HAP-1 (cell line): Measurements from ENCODE around the gene IRF6.

Experiments used
- DNase-seq, 2 experiments: peaks; one replicate each; pipeline ENCODE4 v3.0.0-alpha.2; 2016 to 2020; ENCODE audit warnings: low spot score in 2 of 2
- H3K27me3 ChIP-seq: fragments of 250-450 bp; sonication (Bioruptor Pico); 2 replicates; pipeline ENCODE4 v1.5.1; 2020; ENCODE audit warnings: low read depth, mild to moderate bottlenecking, moderate library complexity
- H3K36me3 ChIP-seq: fragments of 250-450 bp; sonication (Bioruptor Pico); replicated peaks from 2 replicates; pipeline ENCODE4 v1.5.1; 2020; ENCODE audit warnings: mild to moderate bottlenecking
- H3K4me1 ChIP-seq: fragments of 250-450 bp; sonication (Bioruptor Pico); 2 replicates; pipeline ENCODE4 v1.5.1; 2020; ENCODE audit warnings: mild to moderate bottlenecking
- H3K4me3 ChIP-seq: fragments of 250-450 bp; sonication (Bioruptor Pico); 2 replicates; pipeline ENCODE4 v1.5.1; 2020; ENCODE audit warnings: mild to moderate bottlenecking, moderate library complexity
- H3K9me3 ChIP-seq: fragments of 250-450 bp; sonication (Bioruptor Pico); 2 replicates; pipeline ENCODE4 v1.5.1; 2020; ENCODE audit warnings: mild to moderate bottlenecking, moderate library complexity
- in situ Hi-C: fragments of 300-500 bp; cut with MboI; formaldehyde crosslinking; loops from 3 replicates; pipeline ENCODE4 v1.14.3; 2020; ENCODE audit warnings: low sequenced_read_pairs, inconsistent platforms, mixed read lengths

Gene IRF6

DNA sequence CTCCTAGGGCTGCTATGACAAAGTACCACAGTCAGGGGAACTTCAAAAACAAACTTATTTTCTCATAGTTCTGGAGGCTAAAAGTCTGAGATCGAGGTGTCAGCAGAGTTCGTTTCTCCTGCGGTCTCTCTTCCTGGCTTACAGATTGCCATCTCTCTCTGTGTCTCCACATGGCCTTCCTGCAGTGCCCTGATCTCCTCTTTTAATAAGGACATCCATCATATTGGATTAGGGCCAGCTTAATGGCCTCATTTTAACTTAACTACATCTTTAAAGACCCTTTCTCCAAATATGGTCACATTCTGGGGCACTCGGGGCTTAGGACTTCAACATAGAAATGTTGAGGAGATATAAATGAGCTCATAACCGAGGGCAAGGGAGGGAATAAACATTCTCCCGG, 33.8 kb downstream of the IRF6 start:
- H3K27me3 ChIP-seq: no peaks in the 10 kb centered on the region
- no peak overlapping the region for H3K4me3 ChIP-seq
- H3K4me1 ChIP-seq: no peaks in the 10 kb centered on the region
- DNase-seq: no peak
- no peaks in the 10 kb centered on the region for H3K36me3 ChIP-seq
- in situ Hi-C loops: no loop called here
- H3K9me3 ChIP-seq: no peaks in the 10 kb centered on the region

- H3K27me3 ChIP-seq: no peaks in the 10 kb centered on the region
- H3K36me3 ChIP-seq: no peaks in the 10 kb centered on the region
- no peak for DNase-seq
- H3K4me1 ChIP-seq: no peaks in the 10 kb centered on the region
- in situ Hi-C loops: no loop called here
- no peaks in the 10 kb centered on the region for H3K9me3 ChIP-seq
- H3K4me3 ChIP-seq: no peak overlapping the region
Measured at GRCh38 chr1:209770636-209771415, 35.1 kb downstream of the IRF6 start.

GRCh38 chr1:209769971-209770370, 36.0 kb downstream of the IRF6 start:
- DNase-seq: no peak
- no peaks in the 10 kb centered on the region for H3K4me1 ChIP-seq
- no peaks in the 10 kb centered on the region for H3K27me3 ChIP-seq
- H3K36me3 ChIP-seq: no peaks in the 10 kb centered on the region
- no peaks in the 10 kb centered on the region for H3K9me3 ChIP-seq
- in situ Hi-C loops: no loop called here
- H3K4me3 ChIP-seq: no peak overlapping the region

GRCh38 chr1:209769171-209769904, 36.6 kb downstream of the IRF6 start:
- Histone ChIP-seq H3K9me3 (no peaks in the 10 kb centered on the region), H3K4me1 (no peaks in the 10 kb centered on the region), H3K36me3 (no peaks in the 10 kb centered on the region), H3K4me3 (no peak overlapping the region), H3K27me3 (no peaks in the 10 kb centered on the region)
- DNase-seq: no peak
- in situ Hi-C loops: no loop called here

DNA sequence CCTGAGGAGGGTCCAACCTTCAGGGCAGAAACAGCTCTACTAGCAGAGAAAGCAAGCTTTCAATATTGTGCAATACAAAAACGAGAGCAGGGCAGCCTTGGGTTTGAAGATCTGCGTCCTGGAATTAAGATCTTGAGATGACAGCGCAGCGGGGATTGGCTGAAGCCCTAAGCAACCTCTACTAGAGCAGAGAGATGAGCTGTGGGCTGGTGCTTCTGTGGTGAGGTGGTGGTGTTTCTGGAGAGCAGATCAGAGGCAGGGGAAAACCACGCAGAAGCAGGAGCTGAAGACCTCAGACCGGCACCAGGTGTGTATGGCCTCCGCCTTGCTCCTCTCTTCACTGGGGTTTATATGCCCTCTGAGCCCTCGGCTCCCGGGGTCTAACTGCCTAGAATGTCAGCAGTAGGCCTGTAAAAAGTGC, 37.6 kb downstream of the IRF6 start:
- H3K9me3 ChIP-seq: no peaks in the 10 kb centered on the region
- H3K36me3 ChIP-seq: no peaks in the 10 kb centered on the region
- no peaks in the 10 kb centered on the region for H3K27me3 ChIP-seq
- H3K4me1 ChIP-seq: no peaks in the 10 kb centered on the region
- no peak overlapping the region for H3K4me3 ChIP-seq
- in situ Hi-C loops: no loop called here
- DNase-seq: no peak

GRCh38 chr1:209767706-209768105, 38.2 kb downstream of the IRF6 start:
- in situ Hi-C loops: no loop called here
- no peak overlapping the region for H3K4me3 ChIP-seq
- no peaks in the 10 kb centered on the region for H3K4me1 ChIP-seq
- DNase-seq: no peak
- H3K36me3 ChIP-seq: no peaks in the 10 kb centered on the region
- H3K9me3 ChIP-seq: no peaks in the 10 kb centered on the region
- no peaks in the 10 kb centered on the region for H3K27me3 ChIP-seq

- Histone ChIP-seq H3K27me3 (no peaks in the 10 kb centered on the region), H3K9me3 (no peaks in the 10 kb centered on the region), H3K36me3 (no peaks in the 10 kb centered on the region), H3K4me1 (no peaks in the 10 kb centered on the region), H3K4me3 (no peak overlapping the region)
- no peak for DNase-seq
- in situ Hi-C loops: no loop called here
Measured at GRCh38 chr1:209767096-209767495, 38.8 kb downstream of the IRF6 start.

GRCh38 chr1:209766051-209766450, 39.9 kb downstream of the IRF6 start:
- DNase-seq: no peak

DNA sequence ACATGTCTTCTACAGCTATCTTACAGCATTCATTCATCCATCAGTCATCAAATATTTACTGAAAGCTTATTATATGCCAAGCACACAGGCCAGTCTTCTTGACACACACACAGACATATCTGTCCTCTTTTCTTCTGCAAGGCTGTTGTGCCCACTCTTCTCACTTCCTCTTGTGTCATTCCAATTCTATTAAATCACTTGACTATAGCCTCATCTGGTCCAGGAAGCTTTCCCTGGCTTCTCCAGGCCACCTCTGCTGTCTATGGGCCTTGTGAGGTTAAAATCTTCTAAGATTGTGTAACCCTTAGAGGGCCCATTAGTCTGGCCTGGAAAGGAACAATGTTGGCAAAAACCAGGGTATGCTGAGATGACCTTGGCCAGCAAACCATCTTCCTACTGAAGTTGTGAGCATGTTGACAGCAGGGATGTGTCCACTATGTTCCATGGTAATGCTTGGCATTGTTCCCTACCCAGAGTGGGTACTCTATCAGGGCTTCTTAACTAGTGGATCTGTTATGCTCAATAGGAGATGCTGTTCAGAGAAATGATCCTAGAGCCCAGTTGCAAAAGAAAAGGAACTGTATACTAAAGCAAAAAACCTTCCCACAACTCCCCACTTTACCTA, 44.8 kb downstream of the IRF6 start:
- Histone ChIP-seq H3K9me3 (no peaks in the 10 kb centered on the region), H3K27me3 (no peaks in the 10 kb centered on the region), H3K4me3 (no peak overlapping the region), H3K36me3 (no peaks in the 10 kb centered on the region), H3K4me1 (no peaks in the 10 kb centered on the region)
- in situ Hi-C loops: no loop called here
- no peak for DNase-seq

More at GRCh38 chr1:209766051-209766450, 39.9 kb downstream of the IRF6 start:
- in situ Hi-C loops: no loop called here
- Histone ChIP-seq H3K36me3 (no peaks in the 10 kb centered on the region), H3K27me3 (no peaks in the 10 kb centered on the region), H3K4me3 (no peak overlapping the region), H3K9me3 (no peaks in the 10 kb centered on the region), H3K4me1 (no peaks in the 10 kb centered on the region)

- in situ Hi-C loops: no loop called here
- H3K4me1 ChIP-seq: no peaks in the 10 kb centered on the region
- no peak for DNase-seq
- H3K4me3 ChIP-seq: no peak overlapping the region
- no peaks in the 10 kb centered on the region for H3K9me3 ChIP-seq
- H3K36me3 ChIP-seq: no peaks in the 10 kb centered on the region
- no peaks in the 10 kb centered on the region for H3K27me3 ChIP-seq
Measured at GRCh38 chr1:209759829-209760359, 46.0 kb downstream of the IRF6 start.

DNA sequence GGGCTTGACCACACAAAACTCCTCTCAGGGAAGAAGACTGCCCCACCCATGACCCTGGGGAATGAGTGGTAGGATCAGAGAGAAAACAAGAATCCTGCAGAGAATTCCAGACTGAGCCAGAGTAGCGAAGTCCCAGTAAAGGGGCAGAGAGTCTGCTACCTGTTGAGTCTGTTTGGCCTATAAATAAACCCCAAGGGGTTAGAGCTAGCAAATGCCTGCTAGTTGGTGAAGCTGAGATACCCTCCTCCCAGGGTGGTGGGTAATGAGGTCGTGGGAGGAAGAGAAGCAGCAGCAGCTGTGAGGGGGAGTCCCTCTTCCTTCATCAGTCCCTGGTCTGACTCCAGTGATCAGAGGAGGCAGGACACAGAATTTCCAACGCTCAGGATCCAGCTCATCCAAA, 47.5 kb downstream of the IRF6 start:
- in situ Hi-C loops: no loop called here
- no peaks in the 10 kb centered on the region for H3K36me3 ChIP-seq
- no peaks in the 10 kb centered on the region for H3K4me1 ChIP-seq
- H3K27me3 ChIP-seq: no peaks in the 10 kb centered on the region
- no peaks in the 10 kb centered on the region for H3K9me3 ChIP-seq
- DNase-seq: no peak
- no peak overlapping the region for H3K4me3 ChIP-seq

- in situ Hi-C loops: no loop called here
- Histone ChIP-seq H3K36me3 (no peaks in the 10 kb centered on the region), H3K4me1 (no peaks in the 10 kb centered on the region), H3K27me3 (no peaks in the 10 kb centered on the region), H3K4me3 (no peak overlapping the region), H3K9me3 (no peaks in the 10 kb centered on the region)
- DNase-seq: no peak
Measured at GRCh38 chr1:209756615-209757445, 49.1 kb downstream of the IRF6 start.

DNA sequence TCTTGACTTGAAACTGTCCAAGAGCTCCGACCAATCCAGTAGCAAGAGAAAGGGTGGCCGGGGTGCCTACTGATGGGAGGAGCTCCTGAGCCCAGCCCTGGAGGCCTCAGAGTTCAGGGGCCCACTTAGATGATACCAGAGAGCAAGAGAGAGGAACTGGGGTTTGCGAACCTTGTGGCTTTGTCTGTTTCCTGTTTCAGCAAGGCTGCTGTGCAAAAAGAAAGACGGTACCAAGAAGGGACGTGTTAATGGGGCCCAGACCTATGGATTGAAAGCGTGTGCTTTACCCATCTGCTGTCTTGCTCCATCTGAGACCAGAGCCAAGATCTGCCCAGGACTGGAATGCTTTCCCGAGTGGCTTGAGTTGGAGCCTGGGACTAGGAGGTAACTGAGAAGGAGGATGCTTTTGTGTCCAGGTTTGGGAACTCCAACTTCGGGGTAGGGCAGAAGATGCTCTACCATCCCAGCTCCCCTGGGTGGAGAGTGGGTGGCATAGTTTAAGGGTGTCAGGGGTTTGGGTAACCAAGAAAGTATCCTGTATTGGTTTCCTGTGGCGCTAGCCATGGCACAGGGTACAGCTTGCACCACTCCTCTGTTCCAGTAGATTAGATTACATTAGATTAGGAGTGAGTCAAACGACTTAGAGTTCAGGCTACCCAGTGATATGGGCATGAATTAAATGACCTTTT, 49.9 kb downstream of the IRF6 start, which contains the start of gene TRAF3IP3:
TSS of gene TRAF3IP3 (plus strand) at position 128 of the 689 bp plus-strand sequence. CDS start 3,987 bp downstream, outside the sequence.
- no peaks in the 10 kb centered on the region for H3K4me1 ChIP-seq
- no peaks in the 10 kb centered on the region for H3K27me3 ChIP-seq
- in situ Hi-C loops: no loop called here
- DNase-seq: no peak
- no peaks in the 10 kb centered on the region for H3K36me3 ChIP-seq
- H3K4me3 ChIP-seq: no peak within 1 kb of the TSS
- H3K9me3 ChIP-seq: no peaks in the 10 kb centered on the region
